SK-MEL-5 (cell line): Measurements from ENCODE around the gene MTM1. TPM values are rescaled to one million over a fixed set of nuclear protein-coding genes. Genes with fewer than 3 reads are reported as not detected.

ENCODE experiments used
- total RNA-seq: library from RNA; depleted of rRNA; stranded (reverse); fragments of >200 nt; shearing (Covaris generic); gene quantifications from 2 replicates; pipeline ENCODE4 v1.2.3, GENCODE V29; 2014; rRNA removed

MTM1 gene
- total RNA-seq, 1 experiment from 2014 or later, result 9.5 TPM

Other genes with a start within 250 kb of the MTM1 start
- gene MAMLD1, start 205.3 kb upstream of the MTM1 start, total RNA-seq, result 0.08 and 0.16 TPM in 2 replicates
- 15.7 and 17.8 TPM in 2 replicates for gene MTMR1, start 124.8 kb downstream of the MTM1 start, total RNA-seq